GM19035 (cell line): ENCODE measurements around the gene SEMA4C.
A peak's percentile ranks its signal among the peaks of the same experiment; 100 is the strongest.

Source experiments
- ATAC-seq: cut with Tn5 transposase; IDR thresholded peaks from one replicate; pipeline ENCODE4 v1.9.1; 2021; ENCODE audit not compliant: unreplicated experiment

The SEMA4C gene

GRCh38 chr2:96824079-96824870 is 45.6 kb downstream of the SEMA4C start:
- ATAC-seq, result no peak

DNA sequence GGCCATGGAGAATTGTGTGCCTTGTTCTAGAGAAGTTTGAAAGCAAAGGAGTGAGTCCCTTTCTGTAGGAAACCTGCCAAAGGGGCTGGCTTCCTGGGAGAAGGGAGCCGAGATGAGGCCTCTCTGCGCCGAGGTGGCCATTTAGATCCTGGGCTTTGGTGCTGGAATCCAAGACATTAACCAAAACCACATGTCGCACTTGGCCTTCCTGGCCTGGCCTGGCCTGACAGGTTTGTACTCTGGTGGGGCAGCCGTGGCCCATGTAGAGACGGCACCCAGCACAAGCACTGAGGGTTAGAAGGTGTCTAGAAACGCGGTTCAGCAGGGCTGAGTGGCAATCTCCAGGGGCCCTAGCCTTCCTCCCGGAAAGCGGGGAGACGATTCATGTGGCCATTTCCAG is 46.7 kb downstream of the SEMA4C start:
- ATAC-seq, result no peak

DNA sequence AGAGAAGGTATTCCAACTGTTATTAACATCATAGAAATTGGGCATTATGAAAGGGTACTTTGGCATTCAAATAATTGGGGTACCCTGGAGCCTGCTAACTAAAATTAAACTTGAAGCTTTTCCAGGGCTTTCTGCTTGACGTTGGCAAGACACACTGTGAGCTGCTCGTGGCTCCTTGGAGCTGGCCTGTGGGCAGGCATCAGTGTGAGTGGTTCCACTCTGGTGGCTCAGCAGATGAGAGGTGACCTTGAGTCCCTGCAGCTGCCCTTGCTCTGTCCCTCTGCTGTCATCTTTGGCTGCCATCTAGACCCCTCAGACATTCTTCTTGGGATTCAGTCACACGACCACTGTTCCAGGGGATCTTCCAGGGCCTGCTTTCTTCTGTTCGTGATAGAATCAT is 47.1 kb downstream of the SEMA4C start:
- ATAC-seq, result no peak

DNA sequence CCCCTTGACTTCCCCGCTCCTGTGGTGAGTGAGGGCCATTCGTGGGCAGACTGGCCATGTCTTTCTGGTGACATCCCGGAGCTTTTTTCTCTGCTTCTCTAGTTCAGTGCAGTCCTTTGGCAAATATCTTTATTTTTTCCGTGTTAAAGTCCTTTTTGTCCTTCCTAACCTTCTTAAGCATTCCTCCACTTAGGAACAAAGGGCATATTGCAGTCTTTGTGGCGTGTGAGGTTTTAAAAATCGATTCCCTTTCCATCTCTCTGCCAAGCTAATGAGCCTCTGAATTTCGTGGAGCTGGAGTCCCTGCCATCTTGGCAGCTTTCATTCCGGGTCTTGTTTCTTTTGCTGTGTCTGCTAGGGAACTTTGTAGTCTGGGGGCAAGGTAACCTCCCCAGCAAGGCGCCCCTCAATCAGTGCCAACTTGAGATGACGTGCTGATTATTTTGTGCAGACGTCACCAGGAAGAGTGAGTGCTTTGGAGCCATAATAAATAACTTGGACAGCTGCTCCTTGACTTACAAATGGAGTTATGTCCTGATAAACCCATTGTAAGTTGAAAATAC is 48.7 kb downstream of the SEMA4C start:
- ATAC-seq, result no peak

- ATAC-seq, result no peak
Measured at GRCh38 chr2:96819876-96820511, 49.9 kb downstream of the SEMA4C start.

DNA sequence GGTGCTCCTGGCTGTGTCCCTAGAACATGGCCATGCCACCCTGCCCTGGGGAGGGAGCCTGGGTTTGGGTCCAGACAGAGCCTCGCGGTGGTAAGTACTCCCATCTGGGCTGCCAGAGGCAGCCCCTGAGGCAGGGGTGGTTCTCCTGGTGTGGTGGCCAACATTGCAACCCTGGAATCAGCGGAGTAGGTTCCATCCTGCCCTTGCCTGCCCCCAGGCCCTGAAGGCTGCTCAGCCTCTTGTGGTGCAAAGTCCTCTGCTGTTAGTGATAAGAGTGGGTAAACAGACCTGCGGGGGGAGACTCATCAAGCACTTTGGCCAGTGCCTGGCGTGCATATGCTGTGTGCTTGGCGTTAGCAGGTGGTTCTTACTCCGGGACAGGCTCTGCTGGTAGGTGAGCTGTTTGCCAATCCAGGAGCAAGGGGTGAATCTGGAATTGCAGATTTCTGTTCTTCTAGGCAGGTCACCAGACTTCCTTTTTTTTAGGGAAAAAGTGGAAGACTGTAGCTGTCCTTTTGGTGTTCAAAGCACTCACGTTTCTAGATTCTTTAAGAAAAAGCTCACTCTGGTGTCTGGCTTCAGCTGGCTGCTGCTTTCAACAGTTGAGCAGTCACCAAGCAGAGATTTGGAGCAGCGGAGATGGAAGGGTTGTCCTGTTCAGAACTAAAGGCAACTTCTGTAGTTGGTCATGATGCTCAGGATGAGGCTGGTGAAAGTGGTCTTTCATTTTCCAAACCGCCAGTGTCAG is 50.6 kb downstream of the SEMA4C start:
- ATAC-seq, result no peak

GRCh38 chr2:96817882-96818281 is 52.0 kb downstream of the SEMA4C start:
- no peak for ATAC-seq

DNA sequence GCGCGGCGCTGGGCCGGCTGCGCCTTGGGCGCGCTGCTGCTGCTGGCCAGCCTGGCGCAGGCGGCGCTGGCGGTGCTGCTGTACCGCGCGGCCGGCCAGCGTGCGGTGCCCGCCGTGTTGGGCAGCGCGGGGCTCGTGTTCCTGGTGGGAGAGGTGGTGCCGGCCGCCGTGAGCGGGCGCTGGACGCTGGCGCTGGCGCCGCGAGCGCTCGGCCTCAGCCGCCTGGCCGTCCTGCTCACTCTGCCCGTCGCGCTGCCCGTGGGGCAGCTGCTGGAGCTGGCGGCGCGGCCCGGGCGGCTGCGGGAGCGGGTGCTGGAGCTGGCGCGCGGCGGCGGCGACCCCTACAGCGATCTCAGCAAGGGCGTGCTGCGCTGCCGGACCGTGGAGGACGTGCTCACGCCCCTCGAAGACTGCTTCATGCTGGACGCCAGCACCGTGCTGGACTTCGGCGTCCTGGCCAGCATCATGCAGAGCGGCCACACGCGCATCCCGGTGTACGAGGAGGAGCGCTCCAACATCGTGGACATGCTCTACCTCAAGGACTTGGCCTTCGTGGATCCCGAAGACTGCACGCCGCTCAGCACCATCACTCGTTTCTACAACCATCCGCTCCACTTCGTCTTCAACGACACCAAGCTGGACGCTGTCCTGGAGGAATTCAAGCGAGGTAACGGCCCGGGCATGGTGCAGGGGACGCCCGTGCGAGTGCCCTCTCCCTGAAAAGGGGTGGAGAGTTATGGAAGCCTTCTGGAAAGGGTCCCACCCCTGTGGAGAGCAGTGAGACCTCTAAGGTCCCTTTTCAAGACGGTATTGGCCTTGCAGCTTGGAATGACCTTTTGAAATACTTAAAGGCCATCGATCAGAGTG is 52.8 kb downstream of the SEMA4C start:
- peak; percentile 3 for ATAC-seq

- ATAC-seq, result peak; percentile 90
Measured at GRCh38 chr2:96816127-96816835, 53.6 kb downstream of the SEMA4C start, which contains the start of gene CNNM3. CNNM3 (plus strand) TSS chr2:96816268; CDS start chr2:96816278, 10 bp downstream.

- ATAC-seq, result peak; percentile 1
Measured at GRCh38 chr2:96815326-96816126, 54.4 kb downstream of the SEMA4C start.

GRCh38 chr2:96813656-96814055 is 56.2 kb downstream of the SEMA4C start:
- ATAC-seq, result no peak

DNA sequence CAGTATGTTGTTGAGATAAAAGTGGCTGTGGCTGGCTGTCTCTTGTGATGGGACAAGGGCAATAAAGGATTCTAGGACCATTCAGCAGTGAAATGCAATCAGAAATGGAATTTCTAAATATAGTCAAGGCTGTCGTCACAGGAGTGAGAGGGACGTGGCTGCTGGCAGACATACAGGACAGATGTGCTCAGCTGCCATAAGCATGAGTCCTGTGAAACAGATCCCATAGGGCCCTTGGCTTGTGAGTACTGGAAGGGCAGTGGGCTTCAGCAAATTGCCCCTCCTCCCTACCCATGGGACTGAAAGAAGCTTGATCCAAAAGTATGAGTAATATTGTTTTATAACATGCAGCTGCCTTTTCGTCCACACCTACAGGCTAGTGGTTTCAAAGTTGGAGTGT is 58.0 kb downstream of the SEMA4C start:
- no peak for ATAC-seq

GRCh38 chr2:96810783-96811192 is 59.1 kb downstream of the SEMA4C start:
- no peak for ATAC-seq

- ATAC-seq, result no peak
Measured at GRCh38 chr2:96809951-96810782, 59.7 kb downstream of the SEMA4C start.
